ENCODE results near the gene SLC6A6. TPM values are rescaled to one million over a fixed set of nuclear protein-coding genes. Genes with fewer than 3 reads are reported as not detected.

The SLC6A6 gene
- total RNA-seq, 1 donor from 2014 or later: 46.3 TPM

DNA sequence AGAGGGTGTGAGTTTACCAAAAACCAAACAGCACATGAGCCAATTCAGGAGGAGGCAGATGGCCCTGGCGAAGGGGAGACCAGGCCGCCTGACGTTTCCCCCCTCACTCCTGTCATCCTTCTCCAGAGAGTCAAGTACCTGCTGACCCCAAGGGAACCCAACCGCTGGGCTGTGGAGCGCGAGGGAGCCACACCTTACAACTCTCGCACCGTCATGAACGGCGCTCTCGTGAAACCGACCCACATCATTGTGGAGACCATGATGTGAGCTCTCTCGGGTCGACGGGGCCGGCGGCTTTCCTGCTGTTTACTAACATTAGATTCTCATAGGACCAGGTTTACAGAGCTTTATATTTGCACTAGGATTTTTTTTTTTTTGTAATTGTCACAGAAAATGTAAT lies 82.3 kb downstream of the SLC6A6 start:
- Mint-ChIP-seq H3K36me3 (ENCODE audit: low read depth, unreplicated experiment) (peaks cover 25% of the 10 kb centered on the region), H3K4me3 (ENCODE audit: unreplicated experiment) (no peak overlapping the region), H3K9me3 (ENCODE audit: unreplicated experiment) (no peaks in the 10 kb centered on the region), H3K27ac (ENCODE audit: unreplicated experiment) (no peak overlapping the region), H3K4me1 (ENCODE audit: unreplicated experiment) (peaks cover 39% of the 10 kb centered on the region), H3K27me3 (ENCODE audit: unreplicated experiment) (peaks cover 3% of the 10 kb centered on the region)
- TF ChIP-seq, protein P1, sequence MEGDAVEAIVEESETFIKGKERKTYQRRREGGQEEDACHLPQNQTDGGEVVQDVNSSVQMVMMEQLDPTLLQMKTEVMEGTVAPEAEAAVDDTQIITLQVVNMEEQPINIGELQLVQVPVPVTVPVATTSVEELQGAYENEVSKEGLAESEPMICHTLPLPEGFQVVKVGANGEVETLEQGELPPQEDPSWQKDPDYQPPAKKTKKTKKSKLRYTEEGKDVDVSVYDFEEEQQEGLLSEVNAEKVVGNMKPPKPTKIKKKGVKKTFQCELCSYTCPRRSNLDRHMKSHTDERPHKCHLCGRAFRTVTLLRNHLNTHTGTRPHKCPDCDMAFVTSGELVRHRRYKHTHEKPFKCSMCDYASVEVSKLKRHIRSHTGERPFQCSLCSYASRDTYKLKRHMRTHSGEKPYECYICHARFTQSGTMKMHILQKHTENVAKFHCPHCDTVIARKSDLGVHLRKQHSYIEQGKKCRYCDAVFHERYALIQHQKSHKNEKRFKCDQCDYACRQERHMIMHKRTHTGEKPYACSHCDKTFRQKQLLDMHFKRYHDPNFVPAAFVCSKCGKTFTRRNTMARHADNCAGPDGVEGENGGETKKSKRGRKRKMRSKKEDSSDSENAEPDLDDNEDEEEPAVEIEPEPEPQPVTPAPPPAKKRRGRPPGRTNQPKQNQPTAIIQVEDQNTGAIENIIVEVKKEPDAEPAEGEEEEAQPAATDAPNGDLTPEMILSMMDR (IDR thresholded peaks at IDR 0.05; ENCODE audit: unreplicated experiment): no peak
- no peak for DNase-seq (ENCODE audit: low spot score)

DNA sequence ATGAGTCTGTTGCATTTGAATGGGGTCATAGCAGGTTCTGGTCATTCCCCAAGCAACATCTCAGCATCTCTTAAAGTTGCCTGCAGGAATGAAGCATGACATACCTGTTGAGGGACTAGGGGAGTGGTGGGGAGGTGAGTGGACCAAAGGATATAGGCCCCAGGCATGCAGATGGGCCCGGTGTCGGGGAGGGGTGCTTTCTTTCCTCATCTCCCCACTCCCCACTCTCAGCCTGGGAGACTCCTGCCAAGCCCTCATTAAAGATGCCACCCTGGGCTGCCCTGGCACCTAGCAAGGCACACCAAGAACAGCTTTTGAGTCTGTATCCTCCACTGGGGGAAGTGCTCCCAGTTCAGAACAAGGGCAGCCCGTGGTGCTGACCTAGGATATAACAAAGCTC lies 83.6 kb downstream of the SLC6A6 start:
- H3K27me3 Mint-ChIP-seq (ENCODE audit: unreplicated experiment): peaks cover 8% of the 10 kb centered on the region
- peaks cover 37% of the 10 kb centered on the region for H3K4me1 Mint-ChIP-seq (ENCODE audit: unreplicated experiment)
- H3K36me3 Mint-ChIP-seq (ENCODE audit: low read depth, unreplicated experiment): peaks cover 29% of the 10 kb centered on the region
- H3K9me3 Mint-ChIP-seq (ENCODE audit: unreplicated experiment): no peaks in the 10 kb centered on the region
- DNase-seq (ENCODE audit: low spot score): no peak
- TF ChIP-seq, protein P1 (IDR thresholded peaks at IDR 0.05; ENCODE audit: unreplicated experiment): no peak
- no peak overlapping the region for H3K27ac Mint-ChIP-seq (ENCODE audit: unreplicated experiment)
- H3K4me3 Mint-ChIP-seq (ENCODE audit: unreplicated experiment): no peak overlapping the region

DNA sequence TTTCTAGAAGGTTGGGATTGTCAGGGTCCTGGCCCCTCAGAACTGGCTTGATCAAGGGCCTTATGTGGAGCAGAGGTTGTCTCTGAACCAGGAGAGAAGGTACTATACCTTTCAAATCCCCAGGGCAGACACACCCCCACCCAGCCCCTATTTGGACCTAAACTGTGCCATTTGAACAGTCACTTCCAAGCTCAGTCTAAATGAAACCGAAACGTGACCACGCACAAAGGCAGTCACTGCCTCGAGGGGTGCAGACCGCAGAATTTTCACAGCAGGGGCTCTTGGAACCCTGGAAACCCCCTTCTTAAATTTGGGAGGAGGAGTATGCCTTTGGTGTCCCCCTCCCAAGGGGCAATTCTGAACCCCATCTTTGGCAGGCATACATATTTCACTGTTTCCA lies 84.1 kb downstream of the SLC6A6 start:
- DNase-seq (ENCODE audit: low spot score): no peak
- TF ChIP-seq, protein P1 (IDR thresholded peaks at IDR 0.05; ENCODE audit: unreplicated experiment): no peak
- no peaks in the 10 kb centered on the region for H3K9me3 Mint-ChIP-seq (ENCODE audit: unreplicated experiment)
- no peak overlapping the region for H3K4me3 Mint-ChIP-seq (ENCODE audit: unreplicated experiment)
- H3K36me3 Mint-ChIP-seq (ENCODE audit: low read depth, unreplicated experiment): peaks cover 27% of the 10 kb centered on the region
- peaks cover 8% of the 10 kb centered on the region for H3K27me3 Mint-ChIP-seq (ENCODE audit: unreplicated experiment)
- peaks cover 34% of the 10 kb centered on the region for H3K4me1 Mint-ChIP-seq (ENCODE audit: unreplicated experiment)
- H3K27ac Mint-ChIP-seq (ENCODE audit: unreplicated experiment): no peak overlapping the region

DNA sequence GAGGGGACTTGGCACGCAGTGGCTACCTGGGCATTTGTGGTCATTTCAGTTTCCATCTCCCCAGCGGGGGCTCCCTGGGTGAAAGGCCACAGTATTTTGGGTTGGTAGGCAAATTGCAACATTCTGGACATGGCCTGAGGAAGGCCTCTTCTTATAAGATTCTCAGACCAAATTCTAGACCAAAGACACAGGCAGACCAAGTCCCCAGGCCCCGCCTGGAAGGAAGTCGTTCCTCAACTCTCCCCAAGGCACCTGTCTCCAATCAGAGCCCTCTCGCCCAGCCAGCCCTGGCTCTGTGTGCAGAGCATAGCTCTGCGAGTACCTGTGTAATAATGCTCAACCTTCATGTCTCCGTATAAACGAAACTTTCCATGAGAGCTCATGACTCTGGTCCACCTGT lies 84.7 kb downstream of the SLC6A6 start:
- H3K4me3 Mint-ChIP-seq (ENCODE audit: unreplicated experiment): no peak overlapping the region
- TF ChIP-seq, protein P1 (IDR thresholded peaks at IDR 0.05; ENCODE audit: unreplicated experiment): no peak

DNA sequence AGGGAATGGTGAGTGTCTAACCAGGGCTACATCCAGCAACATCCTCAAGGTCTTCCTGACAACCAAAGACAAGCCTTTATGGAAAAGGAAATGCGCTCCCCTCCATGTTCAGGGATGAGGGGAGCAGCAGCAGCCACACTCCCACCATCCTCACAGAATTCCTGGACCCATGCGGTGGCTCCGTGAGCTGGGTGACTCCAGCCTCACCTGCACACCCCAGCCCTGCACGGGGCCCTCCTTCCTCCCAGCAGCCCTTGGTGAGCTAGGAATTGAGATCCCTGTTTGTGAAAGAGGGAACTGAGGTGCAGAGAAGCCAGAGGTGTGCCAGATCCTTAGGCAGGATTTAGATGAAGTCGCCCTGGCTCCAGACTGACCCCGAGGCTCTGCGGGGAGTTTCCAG lies 85.4 kb downstream of the SLC6A6 start:
- peaks cover 27% of the 10 kb centered on the region for H3K36me3 Mint-ChIP-seq (ENCODE audit: low read depth, unreplicated experiment)
- no peaks in the 10 kb centered on the region for H3K9me3 Mint-ChIP-seq (ENCODE audit: unreplicated experiment)
- DNase-seq (ENCODE audit: low spot score): no peak
- no peak overlapping the region for H3K27ac Mint-ChIP-seq (ENCODE audit: unreplicated experiment)
- H3K4me3 Mint-ChIP-seq (ENCODE audit: unreplicated experiment): no peak overlapping the region
- TF ChIP-seq, protein P1 (IDR thresholded peaks at IDR 0.05; ENCODE audit: unreplicated experiment): no peak
- peaks cover 20% of the 10 kb centered on the region for H3K4me1 Mint-ChIP-seq (ENCODE audit: unreplicated experiment)
- peaks cover 8% of the 10 kb centered on the region for H3K27me3 Mint-ChIP-seq (ENCODE audit: unreplicated experiment)

More for the DNA sequence above, 84.7 kb downstream of the SLC6A6 start:
- H3K9me3 Mint-ChIP-seq (ENCODE audit: unreplicated experiment): no peaks in the 10 kb centered on the region
- no peak overlapping the region for H3K27ac Mint-ChIP-seq (ENCODE audit: unreplicated experiment)
- H3K4me1 Mint-ChIP-seq (ENCODE audit: unreplicated experiment): peaks cover 27% of the 10 kb centered on the region
- DNase-seq (ENCODE audit: low spot score): no peak
- H3K27me3 Mint-ChIP-seq (ENCODE audit: unreplicated experiment): peaks cover 5% of the 10 kb centered on the region
- H3K36me3 Mint-ChIP-seq (ENCODE audit: low read depth, unreplicated experiment): peaks cover 27% of the 10 kb centered on the region
